Calu3 (cell line): Measurements from ENCODE around the gene MEGF9. TPM values are rescaled to one million over a fixed set of nuclear protein-coding genes. Genes with fewer than 3 reads are reported as not detected.

Experiments
- BruUV-seq: library from RNA; stranded (reverse); fragments of 400-500 nt; replicated peaks from 2 replicates; lab custom pipeline; 2021; lab: Mats Ljungman, UMichigan
- CTCF ChIA-PET: fragments of 300-600 bp; sonication (Branson Sonifier 250); formaldehyde crosslinking; loops from one replicate; lab custom pipeline; 2022; ENCODE audit warnings: antibody characterized with exemption; lab: Charles Lee
- DNase-seq: peaks from one replicate; pipeline ENCODE4 v3.0.0; 2022
- H3K27ac Mint-ChIP-seq: one replicate; pipeline ENCODE4 v1.8.0; 2022; ENCODE audit warnings: mixed read lengths; ENCODE audit not compliant: unreplicated experiment
- H3K27me3 Mint-ChIP-seq: one replicate; pipeline ENCODE4 v1.8.0; 2022; ENCODE audit warnings: mixed read lengths; ENCODE audit not compliant: unreplicated experiment
- H3K36me3 Mint-ChIP-seq: one replicate; pipeline ENCODE4 v1.8.0; 2022; ENCODE audit warnings: mild to moderate bottlenecking, moderate library complexity, mixed read lengths; ENCODE audit not compliant: insufficient read depth, unreplicated experiment
- H3K4me1 Mint-ChIP-seq: one replicate; pipeline ENCODE4 v1.8.0; 2022; ENCODE audit warnings: mild to moderate bottlenecking, low read depth, mixed read lengths; ENCODE audit not compliant: unreplicated experiment
- H3K4me3 Mint-ChIP-seq: one replicate; pipeline ENCODE4 v1.8.0; 2022; ENCODE audit warnings: mild to moderate bottlenecking, low read depth, moderate library complexity, mixed read lengths; ENCODE audit not compliant: unreplicated experiment
- H3K9me3 Mint-ChIP-seq: one replicate; pipeline ENCODE4 v1.8.0; 2022; ENCODE audit warnings: low read depth, mixed read lengths; ENCODE audit not compliant: unreplicated experiment
- intact Hi-C: fragments of 100-400 bp; cut with micrococcal nuclease; formaldehyde crosslinking; loops from one replicate; pipeline ENCODE4 v1.10.0; 2022; ENCODE audit not compliant: unreplicated experiment
- total RNA-seq: library from RNA; stranded (reverse); gene quantifications from 2 replicates; pipeline ENCODE4 v1.2.3, GENCODE V29; 2022
- TF ChIP-seq, protein P1 (sequence below): fragments of 200-600 bp; IDR thresholded peaks from one replicate; pipeline ENCODE4 v1.8.0; 2022; ENCODE audit warnings: antibody characterized with exemption; ENCODE audit not compliant: unreplicated experiment

Gene MEGF9
- total RNA-seq, 1 experiment from 2014 or later: 7.1 TPM

- Mint-ChIP-seq H3K4me3 (no peak overlapping the region), H3K9me3 (no peaks in the 10 kb centered on the region), H3K27me3 (no peaks in the 10 kb centered on the region), H3K36me3 (no peaks in the 10 kb centered on the region), H3K4me1 (no peaks in the 10 kb centered on the region), H3K27ac (no peak overlapping the region)
- CTCF ChIA-PET: interaction anchor here (0.9 kb wide), 1 partner anchor 26 kb away, joined by 4 read pairs; no protein-coding TSS in a partner anchor
- intact Hi-C loops: no loop called here
- no peak for DNase-seq
- TF ChIP-seq, protein P1, sequence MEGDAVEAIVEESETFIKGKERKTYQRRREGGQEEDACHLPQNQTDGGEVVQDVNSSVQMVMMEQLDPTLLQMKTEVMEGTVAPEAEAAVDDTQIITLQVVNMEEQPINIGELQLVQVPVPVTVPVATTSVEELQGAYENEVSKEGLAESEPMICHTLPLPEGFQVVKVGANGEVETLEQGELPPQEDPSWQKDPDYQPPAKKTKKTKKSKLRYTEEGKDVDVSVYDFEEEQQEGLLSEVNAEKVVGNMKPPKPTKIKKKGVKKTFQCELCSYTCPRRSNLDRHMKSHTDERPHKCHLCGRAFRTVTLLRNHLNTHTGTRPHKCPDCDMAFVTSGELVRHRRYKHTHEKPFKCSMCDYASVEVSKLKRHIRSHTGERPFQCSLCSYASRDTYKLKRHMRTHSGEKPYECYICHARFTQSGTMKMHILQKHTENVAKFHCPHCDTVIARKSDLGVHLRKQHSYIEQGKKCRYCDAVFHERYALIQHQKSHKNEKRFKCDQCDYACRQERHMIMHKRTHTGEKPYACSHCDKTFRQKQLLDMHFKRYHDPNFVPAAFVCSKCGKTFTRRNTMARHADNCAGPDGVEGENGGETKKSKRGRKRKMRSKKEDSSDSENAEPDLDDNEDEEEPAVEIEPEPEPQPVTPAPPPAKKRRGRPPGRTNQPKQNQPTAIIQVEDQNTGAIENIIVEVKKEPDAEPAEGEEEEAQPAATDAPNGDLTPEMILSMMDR: no peak
- no TSS peak for BruUV-seq
Measured at GRCh38 chr9:120653762-120654161, 60.5 kb downstream of the MEGF9 start.

- H3K27me3 Mint-ChIP-seq: no peaks in the 10 kb centered on the region
- CTCF ChIA-PET: interaction anchor here (0.7 kb wide), 1 partner anchor 65 kb away, joined by 5 read pairs; no protein-coding TSS in a partner anchor
Measured at GRCh38 chr9:120652934-120653333, 61.3 kb downstream of the MEGF9 start.

DNA sequence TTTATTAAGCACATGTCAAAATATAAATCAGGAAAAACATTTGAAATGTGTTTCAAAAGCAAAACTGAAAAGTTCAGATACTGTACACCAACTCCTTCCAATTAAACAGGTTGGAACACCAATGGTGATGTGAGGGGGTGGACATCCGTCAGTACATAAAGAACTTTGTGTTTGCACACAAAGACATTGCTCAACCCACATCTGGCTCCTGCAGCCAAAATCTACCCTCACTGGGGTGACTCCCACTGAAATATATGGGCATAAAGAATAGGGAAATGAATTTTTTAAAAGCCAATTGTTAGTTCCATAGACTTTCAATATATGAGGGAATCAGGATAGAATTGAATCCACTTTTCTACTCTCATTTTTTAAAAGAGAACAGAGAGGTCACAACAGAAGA lies 63.9 kb downstream of the MEGF9 start:
- no peaks in the 10 kb centered on the region for H3K9me3 Mint-ChIP-seq
- H3K36me3 Mint-ChIP-seq: no peaks in the 10 kb centered on the region
- no peaks in the 10 kb centered on the region for H3K4me1 Mint-ChIP-seq
- no TSS peak for BruUV-seq
- no peaks in the 10 kb centered on the region for H3K27me3 Mint-ChIP-seq
- no peak overlapping the region for H3K27ac Mint-ChIP-seq
- no peak for DNase-seq
- no peak overlapping the region for H3K4me3 Mint-ChIP-seq
- intact Hi-C loops: no loop called here
- TF ChIP-seq, protein P1: no peak
- CTCF ChIA-PET: no interaction called here

More at GRCh38 chr9:120652934-120653333, 61.3 kb downstream of the MEGF9 start:
- Mint-ChIP-seq H3K4me1 (no peaks in the 10 kb centered on the region), H3K27ac (no peak overlapping the region), H3K4me3 (no peak overlapping the region), H3K36me3 (no peaks in the 10 kb centered on the region), H3K9me3 (no peaks in the 10 kb centered on the region)
- intact Hi-C loops: no loop called here
- DNase-seq: no peak
- TF ChIP-seq, protein P1: no peak
- BruUV-seq: no TSS peak

DNA sequence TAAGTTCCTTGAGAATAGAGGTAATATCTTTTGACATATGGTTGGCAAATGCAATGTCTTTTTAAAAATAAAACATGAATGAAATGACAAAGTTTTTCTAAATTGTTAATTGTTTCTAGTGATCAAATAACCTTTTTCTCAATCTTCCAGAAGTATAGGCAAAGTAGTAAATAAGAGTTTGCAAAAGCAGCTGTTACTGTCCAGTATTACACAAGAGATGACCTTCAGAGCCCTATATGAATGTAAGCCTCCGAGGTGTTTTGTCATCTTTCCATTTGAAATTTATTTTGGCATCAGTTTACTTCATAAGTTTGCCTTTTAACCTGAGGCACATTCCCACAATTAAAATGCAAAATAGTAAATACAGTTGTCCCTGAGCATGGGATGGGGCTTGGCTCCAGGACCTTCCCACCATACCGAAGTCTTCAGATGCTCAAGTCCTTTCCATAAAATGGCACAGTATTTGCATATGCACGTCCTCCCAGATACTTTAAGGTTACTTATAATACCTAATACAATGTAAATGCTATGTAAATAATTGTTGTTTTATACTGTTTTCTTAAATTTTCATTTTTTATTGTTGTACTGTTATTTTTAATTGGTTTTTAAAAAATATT lies 65.6 kb downstream of the MEGF9 start:
- Mint-ChIP-seq H3K36me3 (no peaks in the 10 kb centered on the region), H3K4me1 (no peaks in the 10 kb centered on the region), H3K4me3 (no peak overlapping the region), H3K27me3 (no peaks in the 10 kb centered on the region), H3K9me3 (no peaks in the 10 kb centered on the region), H3K27ac (no peak overlapping the region)
- DNase-seq: no peak
- TF ChIP-seq, protein P1: no peak
- BruUV-seq: no TSS peak
- CTCF ChIA-PET: no interaction called here
- intact Hi-C loops: no loop called here
